GM21367 (cell line): ENCODE measurements around the gene CYP4A22.
"Not testable (repeated sequence)": the region's sequence is repeated elsewhere in the genome, so short reads cannot be mapped to it uniquely, and the experiment has no call there.

Source experiments
- ATAC-seq: cut with Tn5 transposase; IDR thresholded peaks from one replicate; pipeline ENCODE4 v1.9.1; 2021; ENCODE audit not compliant: unreplicated experiment

Gene CYP4A22

DNA sequence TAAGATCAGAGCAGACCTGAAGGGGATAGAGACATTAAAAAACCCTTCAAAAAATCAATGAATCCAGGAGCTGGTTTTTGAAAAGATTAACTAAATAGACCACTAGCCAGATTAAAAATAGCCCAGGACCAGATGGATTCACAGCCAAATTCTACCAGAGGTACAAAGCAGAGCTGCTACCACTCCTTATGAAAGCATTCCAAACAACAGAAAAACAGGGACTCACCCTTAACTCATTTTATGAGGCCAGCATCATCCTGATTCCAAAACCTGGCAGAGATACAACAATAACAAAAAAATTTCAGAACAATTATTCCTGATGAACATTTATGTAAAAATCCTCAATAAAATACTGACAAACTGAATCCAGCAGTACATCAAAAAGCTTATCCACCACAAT, 19.2 kb downstream of the CYP4A22 start:
- ATAC-seq: not testable (repeated sequence)

GRCh38 chr1:47157957-47158356, 20.7 kb downstream of the CYP4A22 start:
- not testable (repeated sequence) for ATAC-seq

DNA sequence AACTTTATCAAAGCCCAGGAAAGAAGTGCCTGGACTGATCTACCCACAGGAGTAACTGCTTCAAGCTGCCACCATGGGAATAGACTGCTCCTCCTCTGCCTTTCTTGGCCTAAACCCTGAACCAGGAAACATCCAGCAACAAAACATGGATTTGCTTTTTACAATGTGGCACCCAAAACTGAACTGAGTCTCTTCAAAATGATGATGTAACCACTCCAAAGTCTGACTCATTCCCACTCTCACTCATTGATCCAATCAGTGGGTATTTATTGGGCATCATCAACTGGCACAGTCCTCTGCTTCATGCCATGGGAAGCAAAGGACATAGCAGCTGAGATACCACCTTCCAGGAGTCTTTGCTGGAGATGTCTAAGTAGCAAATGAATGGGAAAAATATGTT, 23.5 kb downstream of the CYP4A22 start:
- no peak for ATAC-seq

DNA sequence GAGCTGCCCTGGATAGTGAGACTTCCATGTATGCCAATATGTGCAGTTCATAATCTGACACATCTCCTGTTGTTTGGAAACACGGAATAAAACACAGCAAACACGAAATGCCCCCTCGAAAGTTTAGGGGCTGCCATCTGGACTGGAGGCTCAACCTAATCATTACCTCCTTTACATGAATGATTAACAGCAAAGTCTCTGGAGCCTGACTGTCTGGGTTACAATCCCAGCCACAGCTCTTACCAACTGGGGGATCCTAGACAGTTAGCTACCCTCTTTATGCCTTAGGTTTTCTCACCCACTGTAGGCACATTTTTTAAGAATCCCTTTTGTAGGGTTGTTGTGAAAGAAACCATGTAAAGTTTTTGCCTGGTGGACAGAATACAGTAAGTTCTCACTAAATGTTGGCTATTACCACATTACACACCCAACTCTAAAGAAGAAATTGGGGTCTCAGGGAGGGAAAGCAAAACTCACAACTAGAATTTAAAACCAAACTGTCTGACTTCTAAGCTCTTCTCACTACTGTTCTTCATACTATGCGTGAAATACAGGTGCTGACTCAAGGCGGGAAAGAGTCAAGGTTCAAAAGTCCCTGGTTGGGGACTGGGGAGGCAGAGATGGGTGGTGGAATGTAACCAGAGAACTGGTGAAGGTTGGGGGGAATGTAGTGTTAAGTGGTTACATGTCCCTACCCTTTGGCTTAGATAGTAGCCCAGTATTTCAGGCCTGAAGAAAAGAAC, 24.2 kb downstream of the CYP4A22 start:
- no peak for ATAC-seq

GRCh38 chr1:47164552-47164951, 27.3 kb downstream of the CYP4A22 start:
- ATAC-seq: no peak

DNA sequence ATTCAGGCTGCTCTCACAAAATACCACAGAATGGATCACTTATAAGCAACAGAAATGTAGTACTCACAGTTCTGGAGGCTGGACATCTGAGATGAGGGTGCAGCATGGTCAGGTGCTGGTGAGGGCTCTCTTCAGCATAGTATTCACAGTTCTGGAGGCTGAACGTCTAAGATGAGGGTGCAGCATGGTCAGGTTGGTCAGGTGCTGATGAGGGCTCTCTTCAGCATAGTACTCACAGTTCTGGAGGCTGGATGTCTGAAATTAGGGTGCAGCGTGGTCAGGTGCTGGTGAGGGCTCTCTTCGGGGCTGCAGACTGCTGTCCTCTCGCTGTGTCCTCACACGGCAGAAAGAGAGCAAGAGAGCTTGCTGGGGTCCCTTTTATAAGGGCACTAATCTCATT, 35.5 kb downstream of the CYP4A22 start:
- no peak for ATAC-seq

DNA sequence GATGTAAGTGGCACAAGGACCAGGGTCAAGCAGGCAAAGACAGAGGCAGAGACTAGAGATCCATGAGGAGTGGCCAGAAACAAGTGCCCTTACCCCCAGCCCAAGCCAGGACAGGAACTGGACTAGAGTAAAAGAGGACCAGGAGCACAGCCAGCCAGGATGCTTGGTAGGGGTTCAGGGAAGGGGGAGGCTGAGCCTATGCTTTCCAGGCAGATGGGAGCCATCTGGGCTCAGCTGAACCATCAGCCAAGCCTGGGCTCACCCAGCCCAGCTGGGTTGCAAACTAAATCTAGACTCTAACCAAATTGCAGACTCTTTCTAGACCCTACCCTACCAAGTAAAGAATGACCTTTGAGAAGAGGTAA, 37.4 kb downstream of the CYP4A22 start:
- ATAC-seq: no peak

DNA sequence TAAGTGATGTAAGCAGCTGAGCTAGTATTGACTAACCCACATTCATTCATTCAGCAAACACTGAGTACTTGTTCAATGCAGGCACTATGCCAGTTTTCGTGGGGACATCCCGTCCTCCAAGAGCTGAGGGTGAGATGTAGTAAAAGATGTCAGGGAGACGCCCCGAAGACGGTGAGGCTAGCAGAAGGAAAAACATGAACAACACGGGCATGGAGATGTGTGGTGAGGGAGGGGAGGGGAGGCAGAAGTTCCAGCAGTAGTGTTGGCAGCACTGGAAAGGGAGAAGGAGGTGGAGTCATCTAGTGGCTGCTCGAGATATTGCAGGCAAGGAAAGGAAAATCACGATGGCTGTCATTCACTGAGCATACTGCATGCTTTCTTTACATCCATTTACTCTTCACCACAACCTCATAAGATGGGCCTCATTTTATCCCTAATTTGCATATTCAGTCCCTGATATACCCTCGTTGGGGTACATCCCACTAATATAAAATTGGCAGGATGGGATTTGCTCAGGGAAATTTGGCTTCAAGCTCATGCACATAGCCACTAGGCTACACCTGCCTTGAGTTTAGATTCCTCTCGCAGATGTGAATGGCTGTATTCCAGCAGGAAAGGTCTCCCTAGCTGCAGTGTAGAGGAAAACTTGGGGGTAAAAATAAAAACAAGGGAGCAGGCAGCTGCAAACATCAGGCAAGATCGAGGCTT, 38.1 kb downstream of the CYP4A22 start:
- ATAC-seq: peak; percentile 37

DNA sequence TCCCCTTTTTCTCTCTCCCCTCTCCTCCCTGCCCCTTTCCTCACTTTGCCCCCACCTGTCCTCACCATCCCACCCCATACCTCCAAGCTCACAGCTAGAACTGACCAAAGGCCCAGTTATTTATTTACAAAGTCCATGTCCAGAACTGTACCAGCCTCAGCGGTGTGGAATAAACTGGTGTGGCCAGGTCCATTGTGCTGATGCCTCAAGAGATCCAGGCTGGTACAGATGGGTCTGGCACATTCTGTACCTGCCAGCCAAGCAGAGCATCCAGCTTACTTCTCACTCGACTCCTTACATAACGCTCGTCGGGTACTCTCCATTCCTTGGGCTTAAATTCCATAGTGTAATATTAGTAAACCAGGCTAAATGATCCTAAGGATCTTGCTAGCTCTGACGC, 40.8 kb downstream of the CYP4A22 start:
- ATAC-seq: no peak

DNA sequence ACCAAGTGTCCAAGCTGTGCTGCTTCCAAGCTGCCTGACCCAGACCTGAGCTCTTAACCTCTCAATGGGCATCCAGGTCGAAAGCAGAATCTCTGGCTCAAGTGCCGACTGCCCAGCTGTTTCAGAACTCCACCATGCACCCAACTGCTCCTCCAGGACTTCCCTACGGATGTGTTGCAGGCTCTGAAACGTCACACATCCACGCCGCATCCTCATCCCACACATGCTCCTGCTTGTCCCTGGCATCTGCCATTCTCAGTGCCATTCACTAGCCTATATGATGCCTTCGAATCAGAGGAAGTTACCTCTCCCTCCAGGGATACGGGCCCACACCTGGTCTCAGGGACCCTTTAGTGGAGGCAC, 41.4 kb downstream of the CYP4A22 start:
- ATAC-seq: no peak

GRCh38 chr1:47179017-47179987, 42.1 kb downstream of the CYP4A22 start:
- ATAC-seq: peak; percentile 90

DNA sequence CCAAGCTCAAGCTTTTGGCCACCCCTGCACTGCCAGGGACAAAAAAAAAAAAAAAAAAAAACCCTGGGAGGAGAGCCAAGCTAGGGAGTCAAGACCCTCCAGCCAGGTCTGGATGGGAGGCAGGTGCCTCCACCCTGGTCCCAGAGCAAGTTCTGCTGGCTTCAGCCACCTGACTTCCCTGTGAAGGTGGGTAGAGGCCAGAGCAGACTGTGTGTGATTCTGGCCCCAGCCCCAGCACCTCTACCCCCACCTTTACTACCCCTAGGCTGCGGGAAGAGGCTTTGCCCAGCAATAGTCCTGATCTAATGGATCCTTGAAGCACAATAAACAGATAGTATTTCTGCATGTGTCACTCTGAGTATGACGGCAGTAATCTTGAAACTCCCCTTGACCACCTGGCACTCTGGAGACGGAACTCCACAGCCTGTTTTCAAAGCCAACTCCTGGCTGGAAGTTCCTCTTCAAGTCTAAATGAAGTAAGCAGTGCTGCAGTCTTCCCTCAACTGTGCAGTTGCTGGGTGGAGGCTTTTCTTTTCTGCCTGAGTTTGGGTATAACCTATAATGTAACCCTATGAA, 42.8 kb downstream of the CYP4A22 start:
- ATAC-seq: no peak

- ATAC-seq: no peak
Measured at GRCh38 chr1:47180603-47181094, 43.4 kb downstream of the CYP4A22 start.

DNA sequence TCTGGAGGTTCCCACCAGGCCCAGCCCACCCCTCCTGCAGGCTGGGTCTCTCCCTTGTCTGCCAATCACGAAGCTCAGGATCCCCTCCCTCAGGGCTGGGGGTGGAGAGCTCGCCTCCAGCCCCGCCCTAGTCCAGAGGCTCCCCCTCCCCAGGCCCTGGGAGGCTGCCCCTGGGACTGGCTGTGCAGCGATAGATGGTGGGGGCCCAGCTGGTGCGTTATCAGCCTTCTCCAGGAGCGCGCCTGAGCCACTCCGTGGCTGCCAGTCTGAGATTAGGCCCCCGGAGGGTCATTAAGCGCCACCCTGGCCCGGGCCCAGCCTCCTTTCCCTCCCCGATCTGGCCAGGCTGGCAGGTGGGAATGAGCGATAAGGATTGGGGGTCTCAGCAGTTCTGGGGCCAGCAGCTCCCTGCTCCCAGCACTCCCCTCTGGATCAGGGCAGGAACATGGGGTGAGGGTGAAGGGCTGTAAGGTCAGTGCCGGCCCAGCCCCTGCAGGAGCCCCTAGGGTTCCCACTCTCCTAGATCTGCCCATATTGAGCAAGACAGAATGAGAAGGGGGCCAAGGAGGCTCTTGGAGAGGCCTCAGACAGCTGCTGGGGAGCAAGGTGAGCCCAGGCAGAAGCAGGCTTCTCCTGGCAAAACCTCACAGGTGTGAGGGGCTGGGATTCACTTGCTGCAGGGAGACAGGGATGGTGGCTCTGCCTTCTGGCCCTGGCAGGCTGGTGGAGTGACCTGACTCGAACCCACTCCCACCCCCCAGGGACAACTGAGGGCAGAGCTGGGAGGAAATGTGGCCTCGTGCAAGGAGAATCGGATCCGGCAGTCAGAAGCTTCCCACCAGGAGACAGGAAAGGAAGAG, 44.1 kb downstream of the CYP4A22 start:
- no peak for ATAC-seq

- no peak for ATAC-seq
Measured at GRCh38 chr1:47181955-47182675, 44.9 kb downstream of the CYP4A22 start.

- ATAC-seq: no peak
Measured at GRCh38 chr1:47182676-47183235, 45.5 kb downstream of the CYP4A22 start.

DNA sequence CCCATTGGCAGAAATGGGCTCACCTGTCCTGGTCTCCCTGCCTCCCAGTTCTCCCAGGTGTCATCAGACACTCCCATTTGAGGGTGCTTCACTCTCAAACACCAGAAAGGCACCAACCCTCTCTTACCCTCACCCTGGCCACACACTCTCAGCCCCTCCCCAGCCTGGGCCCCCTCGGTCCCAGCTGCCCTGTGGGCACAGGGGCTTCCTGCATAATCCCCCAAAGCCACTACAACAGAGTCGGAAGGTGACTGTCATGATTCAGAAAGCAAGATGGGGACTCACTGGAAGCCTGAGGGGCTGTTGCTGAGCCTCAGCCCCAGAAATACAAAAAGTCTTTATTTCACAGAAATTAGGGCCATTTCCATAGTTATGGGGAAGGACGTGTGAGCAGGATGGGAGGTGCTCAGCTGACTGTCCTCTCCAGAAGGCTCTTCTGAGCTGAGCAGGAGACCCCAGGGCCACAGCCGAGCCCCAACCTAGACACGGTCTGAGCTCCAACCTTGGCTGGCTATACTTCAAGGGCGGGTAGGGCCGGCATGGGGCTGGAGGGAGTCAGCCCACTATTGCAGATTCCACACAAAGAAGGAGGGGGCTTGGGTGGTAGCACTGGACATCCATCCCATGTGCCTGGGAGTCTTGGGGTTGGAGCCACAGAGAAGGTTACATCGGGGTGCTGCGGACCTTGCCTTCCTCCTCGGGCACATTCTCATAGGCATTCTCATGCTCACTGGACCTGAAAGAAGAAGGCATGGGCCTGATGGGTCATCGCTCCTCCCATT, 46.3 kb downstream of the CYP4A22 start:
- no peak for ATAC-seq

DNA sequence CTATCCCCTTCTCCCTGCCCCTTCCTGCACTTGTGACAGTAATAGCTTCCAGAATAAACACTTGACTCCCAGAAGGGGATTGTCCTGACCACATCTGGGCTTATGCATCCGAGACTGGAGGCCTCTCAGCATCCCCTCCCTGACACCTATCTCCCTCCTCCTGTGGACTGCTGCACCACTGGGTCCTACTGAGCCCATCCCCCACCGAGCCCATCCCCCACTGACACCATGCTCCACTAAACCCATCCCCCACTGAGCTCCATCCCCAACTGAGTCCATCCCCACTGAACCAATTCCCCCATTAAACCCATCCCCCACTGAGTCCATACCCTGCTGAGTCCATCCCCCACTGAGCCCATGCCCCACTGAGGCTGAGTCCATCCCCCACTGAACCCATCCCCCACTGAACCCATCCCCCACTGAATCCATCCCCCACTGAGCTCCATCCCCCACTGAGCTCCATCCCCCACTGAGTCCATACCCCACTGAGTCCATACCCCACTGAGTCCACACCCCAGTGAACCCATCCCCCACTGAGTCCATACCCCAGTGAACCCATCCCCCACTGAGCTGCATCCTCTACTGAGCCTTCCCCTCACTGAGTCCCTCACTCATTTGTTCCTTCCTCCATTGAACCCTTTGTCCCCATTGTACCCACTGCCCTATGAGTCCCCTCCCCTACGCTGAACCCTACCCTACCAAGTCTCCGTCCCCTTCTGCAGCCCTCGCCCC, 47.0 kb downstream of the CYP4A22 start:
- no peak for ATAC-seq
